Subcutaneous adipose tissue (tissue), 4 donors: ENCODE data around the gene MAT1A. TPM values are rescaled to one million over a fixed set of nuclear protein-coding genes. Genes with fewer than 3 reads are reported as not detected.

Experiments
- total RNA-seq, 4 donors: library from RNA; depleted of rRNA; stranded (reverse); fragments of >200 nt; gene quantifications; one replicate each; pipeline ENCODE4 v1.1.0, GENCODE V29; 2016
- TF ChIP-seq, protein P1 (sequence below): fragments of 450-650 bp; IDR thresholded peaks from one replicate; pipeline ENCODE4 v1.5.1; 2016; ENCODE audit warnings: low read depth, mild to moderate bottlenecking, control low read depth, antibody characterized with exemption, moderate library complexity

MAT1A gene
- total RNA-seq, 4 donors from 2014 or later: not detected

DNA sequence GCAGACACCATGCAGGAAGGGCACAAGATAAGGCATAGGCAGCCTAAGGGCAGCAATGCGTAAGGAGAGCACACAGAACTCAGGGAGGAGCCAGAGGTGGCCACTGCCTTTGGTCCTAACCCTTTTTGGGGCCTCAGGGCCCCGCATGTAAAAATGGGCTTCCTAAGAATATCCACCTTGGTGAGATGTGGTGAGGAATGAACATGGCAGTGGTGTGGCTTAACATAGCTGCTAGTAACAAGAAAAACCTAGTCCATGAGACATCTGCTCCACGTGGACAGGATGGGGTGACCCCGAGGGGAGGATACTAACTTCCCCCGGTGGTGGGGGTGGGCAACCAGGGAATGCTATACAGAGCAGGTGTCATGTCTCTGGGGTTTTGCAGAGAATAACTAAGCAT is 18.0 kb downstream of the MAT1A start:
- TF ChIP-seq, protein P1, sequence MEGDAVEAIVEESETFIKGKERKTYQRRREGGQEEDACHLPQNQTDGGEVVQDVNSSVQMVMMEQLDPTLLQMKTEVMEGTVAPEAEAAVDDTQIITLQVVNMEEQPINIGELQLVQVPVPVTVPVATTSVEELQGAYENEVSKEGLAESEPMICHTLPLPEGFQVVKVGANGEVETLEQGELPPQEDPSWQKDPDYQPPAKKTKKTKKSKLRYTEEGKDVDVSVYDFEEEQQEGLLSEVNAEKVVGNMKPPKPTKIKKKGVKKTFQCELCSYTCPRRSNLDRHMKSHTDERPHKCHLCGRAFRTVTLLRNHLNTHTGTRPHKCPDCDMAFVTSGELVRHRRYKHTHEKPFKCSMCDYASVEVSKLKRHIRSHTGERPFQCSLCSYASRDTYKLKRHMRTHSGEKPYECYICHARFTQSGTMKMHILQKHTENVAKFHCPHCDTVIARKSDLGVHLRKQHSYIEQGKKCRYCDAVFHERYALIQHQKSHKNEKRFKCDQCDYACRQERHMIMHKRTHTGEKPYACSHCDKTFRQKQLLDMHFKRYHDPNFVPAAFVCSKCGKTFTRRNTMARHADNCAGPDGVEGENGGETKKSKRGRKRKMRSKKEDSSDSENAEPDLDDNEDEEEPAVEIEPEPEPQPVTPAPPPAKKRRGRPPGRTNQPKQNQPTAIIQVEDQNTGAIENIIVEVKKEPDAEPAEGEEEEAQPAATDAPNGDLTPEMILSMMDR: no peak

DNA sequence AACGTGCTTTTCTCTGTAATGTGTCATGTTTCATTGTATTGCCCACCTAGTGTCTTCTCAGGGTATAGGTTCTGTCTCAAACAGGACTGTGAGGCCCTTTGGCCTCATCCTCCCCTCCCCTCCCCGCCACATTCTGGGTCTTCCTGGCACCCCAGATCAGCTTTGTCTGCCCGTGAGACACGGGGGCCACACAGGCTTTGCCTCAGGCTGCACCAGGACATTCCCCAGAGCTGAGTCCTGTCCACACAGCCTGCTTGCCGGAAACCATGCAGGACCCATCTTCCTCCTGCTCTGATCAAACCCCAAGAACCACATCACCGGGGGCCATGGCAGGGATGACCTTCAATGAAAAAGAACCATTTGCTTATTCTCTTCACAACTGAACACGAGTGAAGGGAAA is 18.6 kb downstream of the MAT1A start:
- TF ChIP-seq, protein P1: no peak

- TF ChIP-seq, protein P1: no peak
Observed at GRCh38 chr10:80268938-80269588, 20.4 kb downstream of the MAT1A start.

DNA sequence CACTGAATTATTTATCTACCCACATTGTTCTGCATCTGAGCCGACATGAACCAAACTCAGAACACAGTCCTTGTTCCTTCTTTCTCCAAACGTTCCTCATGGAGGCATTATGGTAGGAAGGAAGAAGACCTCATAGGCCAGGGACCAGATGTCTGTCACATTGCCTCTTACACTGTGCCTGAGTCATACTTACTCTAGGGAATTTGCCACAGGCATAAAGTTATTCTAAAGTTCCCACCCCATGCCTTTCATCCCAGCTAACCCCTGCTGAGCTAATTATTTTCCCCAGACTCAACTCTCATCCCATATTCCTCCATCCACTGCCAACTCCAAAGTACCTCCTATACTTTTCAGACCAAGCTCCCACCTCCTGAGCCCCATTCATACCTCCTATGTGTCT is 21.2 kb downstream of the MAT1A start:
- TF ChIP-seq, protein P1: no peak

DNA sequence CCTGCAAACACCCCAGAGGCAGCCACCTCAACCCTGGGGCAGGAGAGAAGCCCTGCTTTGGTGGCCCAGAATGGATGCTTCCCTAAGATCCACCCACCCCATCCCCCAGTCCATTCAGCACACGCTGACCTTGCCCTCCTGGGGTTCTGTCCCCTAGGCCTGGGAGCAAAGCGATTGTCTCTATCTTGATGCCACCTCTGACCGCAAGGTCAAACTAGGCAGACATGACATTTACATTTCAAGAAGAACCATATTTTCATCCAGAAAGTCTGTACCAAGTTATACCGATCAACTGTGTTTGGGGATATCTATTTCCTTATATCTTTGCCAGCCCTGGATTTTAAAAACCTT is 23.0 kb downstream of the MAT1A start:
- TF ChIP-seq, protein P1: no peak

DNA sequence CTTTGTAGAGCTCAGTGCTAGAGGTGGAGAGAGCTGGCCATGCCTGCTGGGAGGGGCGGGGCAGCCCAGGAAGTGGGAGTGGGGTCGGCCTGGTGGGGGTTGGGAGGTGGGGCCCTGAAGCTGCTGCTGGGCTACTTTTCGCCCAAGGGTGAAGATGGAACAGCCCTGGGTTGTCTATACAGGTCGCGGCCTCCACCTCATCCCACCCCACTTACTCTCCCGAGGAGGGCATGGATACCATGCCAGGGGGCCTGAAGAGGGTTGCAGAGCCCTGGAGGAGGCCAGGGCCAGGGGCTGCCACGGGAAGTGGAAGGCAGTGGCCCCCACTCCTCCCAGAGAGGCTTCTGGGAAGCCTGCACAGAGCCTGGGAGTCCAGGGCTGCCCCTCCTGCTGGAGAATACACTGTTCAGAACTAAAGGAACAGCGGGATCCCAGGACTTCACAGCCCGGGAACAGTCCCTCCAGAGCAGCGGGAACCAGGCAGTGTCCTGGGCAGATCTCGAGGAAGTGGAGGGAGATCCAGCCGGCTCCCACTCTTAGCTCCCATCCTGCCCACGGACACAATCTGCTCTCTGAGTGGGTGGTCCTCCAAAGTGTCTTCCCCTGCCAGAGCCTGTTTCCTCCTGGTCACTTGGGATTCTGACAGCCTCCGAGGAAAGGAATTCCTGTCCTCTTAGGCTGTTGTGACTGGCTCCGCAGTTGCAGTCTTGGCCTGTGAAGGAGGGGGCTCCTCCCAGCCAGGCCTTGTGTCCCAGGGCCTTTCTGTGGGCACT is 23.5 kb downstream of the MAT1A start:
- TF ChIP-seq, protein P1: no peak
